GM19099 (cell line): ENCODE data around the gene PELO.

Experiments used
- POLR2A ChIP-seq: IDR thresholded peaks from 3 replicates; pipeline ENCODE4 v1.6.1; 2011; ENCODE audit warnings: low read depth; ENCODE audit not compliant: insufficient read length; ENCODE audit errors: extremely low read depth

PELO gene

DNA sequence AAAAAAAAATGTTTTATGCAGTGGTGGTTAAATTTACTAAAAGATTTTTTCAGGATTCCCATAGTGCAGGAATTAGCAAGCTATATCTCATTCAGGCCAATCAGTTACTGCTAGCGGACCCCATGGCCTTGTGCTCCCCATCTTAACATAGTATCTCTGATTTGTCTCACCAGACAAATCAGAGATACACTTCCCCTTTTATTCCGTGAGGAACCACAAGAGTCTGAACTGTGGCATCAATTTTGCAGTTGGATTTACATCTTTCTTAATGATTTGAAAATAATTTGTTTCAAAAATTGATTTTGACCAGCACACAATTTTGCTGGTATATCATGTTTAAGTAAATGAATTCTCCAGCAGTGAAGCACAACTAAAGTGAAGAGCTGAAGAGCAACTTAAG, 17.9 kb downstream of the PELO start:
- TF ChIP-seq POLR2A, result no peak

DNA sequence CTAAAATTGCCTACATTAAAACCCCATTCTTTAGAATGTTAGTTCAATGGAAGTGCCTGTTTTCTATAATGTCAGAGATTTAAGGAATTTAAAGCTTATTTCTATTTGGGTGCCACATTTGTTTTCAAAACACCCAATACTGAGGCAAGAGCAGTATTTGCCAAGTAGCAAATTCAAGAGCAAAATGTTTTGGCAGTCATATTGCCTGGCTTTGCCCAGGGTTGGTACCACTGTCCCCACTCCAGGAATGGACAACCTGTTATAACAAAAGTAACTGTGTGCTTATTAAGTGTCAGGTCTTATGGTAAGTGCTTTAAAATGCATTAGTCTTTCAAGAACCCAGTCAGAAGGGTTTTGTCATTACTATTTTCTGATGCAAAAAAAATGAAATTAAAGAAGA, 19.3 kb downstream of the PELO start:
- TF ChIP-seq POLR2A, result no peak

DNA sequence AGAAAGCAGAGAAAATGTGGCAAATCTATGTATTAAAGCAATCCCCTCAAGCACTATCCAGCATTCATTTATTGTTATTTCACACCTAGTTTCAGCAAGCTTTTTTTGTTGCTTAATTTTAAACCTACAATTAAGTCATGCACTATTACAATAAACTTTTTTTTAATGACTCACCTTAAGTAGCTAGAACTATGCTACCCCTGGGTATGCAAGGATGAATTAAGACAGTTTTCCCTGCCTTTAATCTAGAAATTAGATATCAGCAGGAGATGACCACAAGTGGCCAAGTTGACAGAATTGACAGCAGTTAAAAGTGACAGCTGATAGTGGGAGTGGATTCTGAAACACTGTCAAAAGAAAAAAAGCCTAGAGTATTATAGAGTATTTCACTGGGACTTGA, 20.0 kb downstream of the PELO start:
- no peak for TF ChIP-seq POLR2A

DNA sequence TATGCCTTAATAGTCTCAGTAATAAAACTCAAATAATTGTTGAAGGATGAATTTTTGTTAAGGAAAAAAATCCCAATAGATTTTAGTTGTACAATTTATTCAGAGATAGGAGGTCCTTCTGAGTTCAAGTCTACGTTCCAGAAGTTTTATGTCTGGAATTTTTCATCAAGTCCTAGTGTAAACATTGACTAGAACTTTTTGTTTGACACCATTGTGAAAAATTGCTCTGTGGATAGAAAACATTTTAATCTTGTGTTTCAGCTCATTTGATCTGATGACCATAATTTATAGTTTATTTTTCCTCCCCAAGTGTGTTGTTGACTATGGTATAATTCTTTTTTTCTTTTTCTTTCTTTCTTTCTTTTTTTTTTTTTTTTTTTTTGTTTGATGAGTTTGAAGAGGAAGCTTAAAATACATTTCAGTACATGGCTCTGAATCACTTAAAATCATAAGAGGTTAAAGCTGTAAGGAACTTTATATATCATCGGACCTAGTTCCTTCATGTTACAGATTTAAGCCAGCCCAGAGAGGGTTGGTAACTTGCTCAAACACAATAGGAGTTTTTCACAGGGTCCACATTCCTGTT, 20.7 kb downstream of the PELO start:
- no peak for TF ChIP-seq POLR2A

DNA sequence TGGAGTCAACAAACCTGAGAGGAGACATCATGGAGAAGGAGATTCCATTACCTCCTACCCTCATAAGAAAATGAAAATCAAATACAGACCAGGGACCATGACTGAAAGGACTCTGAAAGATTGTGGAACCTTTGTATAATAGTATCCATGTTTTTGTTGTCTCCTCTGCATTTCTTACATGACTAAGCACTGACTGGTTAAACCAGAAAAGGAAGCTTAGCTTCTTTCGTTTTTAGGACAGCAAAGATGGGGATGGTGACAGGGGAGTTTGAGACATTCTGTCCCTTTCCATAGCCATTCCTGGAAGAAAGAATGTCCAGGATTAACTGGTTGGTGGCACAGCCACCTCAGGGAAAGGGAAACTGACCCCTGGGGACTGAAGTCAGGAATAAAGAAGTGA, 22.2 kb downstream of the PELO start:
- no peak for TF ChIP-seq POLR2A

DNA sequence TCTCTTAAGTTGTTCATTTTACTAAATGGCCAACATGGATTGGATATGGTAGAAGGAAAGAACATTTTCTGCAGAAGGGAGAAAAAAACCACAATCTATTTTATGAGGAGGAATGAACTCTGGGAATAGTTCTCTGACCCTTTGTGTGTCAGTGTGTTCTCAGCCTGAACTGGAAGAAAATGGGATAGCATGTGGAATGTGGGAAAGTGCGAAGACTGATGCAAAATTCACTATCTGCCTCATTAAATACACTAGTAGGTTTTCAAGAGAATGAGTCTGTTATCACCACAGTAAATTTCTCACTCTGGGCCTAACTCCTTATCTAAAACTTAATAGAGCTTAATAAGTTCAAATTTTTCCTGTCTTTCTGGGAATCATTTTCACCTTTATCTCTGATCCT, 22.7 kb downstream of the PELO start:
- TF ChIP-seq POLR2A, result no peak

DNA sequence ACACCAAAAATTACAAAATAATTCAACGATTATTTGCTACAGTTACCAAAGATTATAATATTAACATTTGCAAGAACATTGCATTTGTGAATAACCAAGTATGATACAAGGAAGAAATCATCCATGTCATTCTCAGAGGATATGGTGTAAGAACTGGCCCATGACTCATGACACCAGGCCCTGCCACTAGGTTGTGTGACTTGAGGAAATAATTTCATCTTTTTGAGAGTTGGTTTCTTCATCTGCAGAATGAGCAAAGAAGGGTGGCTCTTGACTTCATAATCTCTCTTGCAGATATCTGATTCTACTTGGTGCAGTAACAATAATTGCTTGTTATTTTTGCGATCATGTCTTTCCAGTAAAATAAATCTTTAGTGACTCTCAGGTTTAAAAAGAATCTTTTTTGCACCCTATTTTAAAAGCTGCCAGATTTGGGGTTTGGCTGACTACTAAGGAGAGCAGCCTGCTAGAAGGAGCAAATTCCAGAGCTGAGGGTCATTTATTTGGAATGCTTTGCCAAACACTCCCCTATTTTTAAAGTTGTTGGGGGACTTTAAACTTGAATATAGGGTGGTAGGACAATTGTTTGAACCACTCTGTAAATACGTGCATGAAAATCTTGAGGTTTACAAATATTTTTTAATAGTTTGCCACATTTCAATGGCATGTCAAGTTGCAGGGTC, 23.5 kb downstream of the PELO start:
- no peak for TF ChIP-seq POLR2A

DNA sequence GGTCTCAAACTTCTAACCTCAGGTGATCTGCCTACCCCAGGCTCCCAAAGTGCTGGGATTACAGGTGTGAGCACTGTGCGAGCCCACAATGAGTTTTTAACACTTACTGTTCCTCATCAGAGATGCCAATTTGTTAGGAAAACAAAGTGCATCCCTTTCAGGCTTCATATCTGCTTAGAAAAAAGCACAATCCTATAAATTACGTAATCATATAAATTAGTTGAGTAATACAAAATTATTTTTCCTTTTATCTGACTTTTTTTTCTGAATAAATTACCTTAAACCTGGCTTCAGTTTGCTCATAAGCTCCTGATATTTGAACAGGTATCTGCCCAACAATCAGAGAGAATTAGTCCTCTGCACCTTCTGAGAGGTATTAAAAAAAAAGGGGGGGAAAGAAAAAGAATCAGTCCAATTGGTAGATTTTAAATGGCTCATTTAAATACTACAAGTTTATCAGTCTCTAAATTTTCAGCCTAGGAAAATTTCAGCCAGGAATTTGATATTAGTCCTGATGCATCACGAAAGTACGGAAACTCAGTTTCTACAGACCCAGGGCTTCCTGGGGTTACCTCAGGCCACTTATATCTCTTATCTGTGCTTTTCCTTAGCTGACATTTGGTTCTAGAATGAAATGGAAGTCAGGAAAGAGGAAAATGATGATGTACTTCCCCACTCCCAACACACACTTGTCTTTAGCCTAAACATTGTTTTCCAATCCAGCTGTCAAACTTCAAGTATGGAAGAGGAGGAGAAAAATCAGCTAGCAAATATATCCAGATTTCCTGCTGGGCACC, 26.8 kb downstream of the PELO start:
- no peak for TF ChIP-seq POLR2A

DNA sequence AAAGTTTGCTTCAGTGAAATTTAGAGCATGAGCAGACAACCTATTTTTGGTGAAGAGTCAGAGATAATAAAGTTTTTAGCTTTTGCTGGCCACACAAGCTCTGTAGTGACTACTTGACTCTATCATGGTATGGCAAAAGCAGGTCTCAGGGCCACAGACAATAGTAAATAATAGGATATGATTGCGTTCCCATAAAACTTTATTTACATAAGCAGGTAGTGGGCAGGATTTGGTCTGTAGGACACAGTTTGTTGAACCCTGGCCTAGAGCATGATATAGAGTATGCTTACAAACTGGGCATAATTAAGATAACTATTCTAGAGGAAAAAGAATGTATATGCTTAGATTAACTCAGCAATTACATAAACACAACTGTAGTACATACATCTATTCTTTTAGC, 30.1 kb downstream of the PELO start:
- no peak for TF ChIP-seq POLR2A

DNA sequence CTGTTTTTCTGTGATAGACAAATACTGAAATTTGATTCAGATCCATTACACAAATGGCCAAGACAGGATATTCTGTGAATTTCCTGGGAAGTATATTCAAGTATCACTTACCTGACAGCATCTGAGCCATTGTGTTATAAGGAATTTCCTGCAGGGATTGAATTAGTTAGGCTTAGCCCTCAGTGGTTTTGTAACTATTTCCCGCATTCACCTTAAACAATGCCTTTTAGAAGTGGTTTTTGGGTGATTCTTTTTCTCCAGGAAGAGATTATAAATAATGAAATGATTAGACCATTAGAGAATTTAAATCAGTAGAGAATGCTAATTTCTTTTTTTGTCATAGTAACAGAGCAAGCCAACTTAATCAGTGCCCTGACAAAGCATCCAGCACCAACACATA, 30.6 kb downstream of the PELO start:
- no peak for TF ChIP-seq POLR2A

DNA sequence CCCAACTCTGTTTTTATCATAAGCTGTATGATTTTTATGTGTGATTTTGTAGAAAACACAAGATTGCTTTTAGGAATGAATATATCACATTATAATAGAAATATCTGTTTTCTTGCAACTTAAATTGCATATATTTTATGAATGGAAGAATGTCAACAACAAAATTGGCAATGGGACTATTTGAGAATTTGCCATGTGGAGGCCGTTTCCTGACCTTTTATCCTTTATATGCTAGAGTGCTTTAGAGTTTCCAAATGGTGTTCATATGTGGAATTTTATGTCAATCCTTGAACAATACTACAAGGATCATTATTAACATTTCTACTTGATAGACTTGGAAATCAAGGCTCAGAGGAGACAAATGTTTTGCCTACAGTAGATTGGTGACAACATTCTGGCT, 34.2 kb downstream of the PELO start:
- no peak for TF ChIP-seq POLR2A

DNA sequence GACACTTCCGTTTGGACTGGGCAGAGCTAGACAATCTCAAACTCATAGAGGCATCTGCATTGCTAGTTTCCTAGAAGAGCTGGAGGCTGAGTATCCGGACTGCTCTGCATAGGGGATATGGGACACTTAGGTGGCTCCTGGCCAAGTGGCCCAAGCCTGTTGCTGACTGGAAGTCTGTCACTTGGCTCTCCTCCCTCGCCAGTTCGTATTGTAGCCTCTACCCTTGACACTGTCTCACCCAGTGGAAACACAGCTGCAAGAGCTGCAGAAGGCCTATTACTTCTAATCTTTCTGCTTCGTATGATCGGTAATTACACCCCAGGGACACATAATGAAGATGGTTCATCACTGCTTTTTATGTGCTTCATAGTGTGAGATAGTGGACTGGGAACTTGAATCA, 34.7 kb downstream of the PELO start:
- TF ChIP-seq POLR2A, result no peak

DNA sequence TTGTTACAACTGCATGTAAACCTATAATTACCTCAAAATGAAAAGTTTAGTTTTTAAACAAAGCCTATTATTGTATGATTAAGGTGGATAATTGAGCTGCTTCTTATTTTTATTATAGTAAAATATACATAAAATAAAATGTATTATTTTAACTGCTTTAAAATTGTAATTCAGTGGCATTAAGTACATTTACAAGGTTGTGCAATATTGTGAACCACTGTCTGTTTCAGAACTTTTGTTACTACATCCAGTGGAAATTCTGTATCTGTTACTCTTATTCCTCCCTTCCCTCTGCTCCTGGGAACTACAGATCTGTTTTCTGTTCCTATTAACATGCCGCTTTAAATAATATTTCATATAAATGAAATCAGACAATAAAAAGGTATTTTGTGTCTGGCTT, 37.1 kb downstream of the PELO start:
- no peak for TF ChIP-seq POLR2A

DNA sequence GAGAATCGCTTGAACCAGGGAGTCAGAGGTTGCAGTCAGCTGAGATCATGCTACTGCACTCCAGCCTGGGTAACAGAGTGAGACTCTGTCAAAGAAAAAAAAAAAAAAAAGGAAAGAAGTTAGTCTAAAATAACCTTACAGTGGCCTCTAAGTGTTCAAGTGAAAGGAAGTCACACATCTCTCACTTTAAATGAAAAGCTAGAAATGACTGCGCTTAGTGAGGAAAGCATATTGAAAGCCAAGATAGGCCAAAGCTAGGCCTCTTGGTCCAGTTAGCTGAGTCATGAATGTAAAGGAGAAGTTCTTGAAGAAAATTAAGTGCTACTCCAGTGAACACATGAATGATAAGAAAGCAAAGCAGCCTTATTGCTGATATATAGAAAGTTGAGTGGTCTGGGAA, 38.1 kb downstream of the PELO start:
- TF ChIP-seq POLR2A, result no peak

DNA sequence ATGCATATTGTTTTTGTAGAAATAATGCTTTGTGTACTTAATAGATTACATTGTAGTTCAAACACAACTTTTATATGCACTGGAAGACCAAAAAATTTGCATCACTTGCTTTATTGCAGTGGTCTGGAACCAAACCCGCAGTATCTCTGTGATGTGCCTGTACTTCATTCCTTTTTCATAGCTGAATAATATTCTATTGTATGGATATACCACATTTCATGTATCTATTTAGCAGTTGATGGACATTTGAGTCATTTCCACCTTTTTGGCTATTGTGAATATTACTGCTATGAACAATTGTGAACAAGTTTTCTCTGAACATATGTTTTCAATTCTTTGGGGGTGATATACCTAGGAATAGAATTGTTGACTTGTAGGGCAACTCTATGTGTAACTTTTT, 40.1 kb downstream of the PELO start:
- TF ChIP-seq POLR2A, result no peak

DNA sequence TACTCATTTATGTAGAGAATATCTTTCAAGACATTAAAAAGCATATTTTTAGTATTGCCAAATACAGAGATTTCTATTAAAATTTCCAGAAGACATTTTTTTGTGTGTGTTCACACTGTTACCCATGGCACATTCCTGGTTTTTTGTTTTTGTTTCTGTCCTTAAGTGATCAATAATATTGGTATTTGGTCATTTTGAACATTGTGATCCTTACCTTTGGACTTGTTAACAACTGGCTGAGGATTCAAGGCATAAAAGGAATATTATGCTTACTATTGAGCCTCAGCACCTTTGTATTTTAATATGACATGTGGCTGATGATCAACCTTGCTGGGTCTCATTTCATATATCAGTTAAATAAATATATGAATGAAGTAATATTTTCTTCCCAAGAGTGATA, 41.9 kb downstream of the PELO start:
- TF ChIP-seq POLR2A, result no peak
